Measurements from ENCODE around the gene SORCS1.

Gene SORCS1

GRCh38 chr10:107064075-107064474 lies 100.4 kb downstream of the SORCS1 start:
- Histone ChIP-seq H3K9me3 (ENCODE audit: control insufficient read depth, low read length) (no peaks in the 10 kb centered on the region), H3K4me1 (ENCODE audit: control insufficient read depth, insufficient read depth, low read length) (no peaks in the 10 kb centered on the region), H3K9ac (ENCODE audit: low read length) (no peak overlapping the region), H3K27me3 (ENCODE audit: control insufficient read depth, insufficient read depth, low read length) (no peaks in the 10 kb centered on the region), H3K4me3 (ENCODE audit: low read length) (no peak overlapping the region), H3K36me3 (ENCODE audit: control insufficient read depth, insufficient read depth, low read length) (no peaks in the 10 kb centered on the region)

- H3K9me3 ChIP-seq (ENCODE audit: control insufficient read depth, low read length): no peaks in the 10 kb centered on the region
- no peak overlapping the region for H3K9ac ChIP-seq (ENCODE audit: low read length)
- H3K4me1 ChIP-seq (ENCODE audit: control insufficient read depth, insufficient read depth, low read length): no peaks in the 10 kb centered on the region
- no peaks in the 10 kb centered on the region for H3K36me3 ChIP-seq (ENCODE audit: control insufficient read depth, insufficient read depth, low read length)
- no peak overlapping the region for H3K4me3 ChIP-seq (ENCODE audit: low read length)
- no peaks in the 10 kb centered on the region for H3K27me3 ChIP-seq (ENCODE audit: control insufficient read depth, insufficient read depth, low read length)
Observed at GRCh38 chr10:107059872-107060271, 104.6 kb downstream of the SORCS1 start.

- Histone ChIP-seq H3K4me1 (ENCODE audit: control insufficient read depth, insufficient read depth, low read length) (no peaks in the 10 kb centered on the region), H3K36me3 (ENCODE audit: control insufficient read depth, insufficient read depth, low read length) (no peaks in the 10 kb centered on the region), H3K9me3 (ENCODE audit: control insufficient read depth, low read length) (no peaks in the 10 kb centered on the region), H3K27me3 (ENCODE audit: control insufficient read depth, insufficient read depth, low read length) (no peaks in the 10 kb centered on the region), H3K9ac (ENCODE audit: low read length) (no peak overlapping the region), H3K4me3 (ENCODE audit: low read length) (no peak overlapping the region)
Observed at GRCh38 chr10:107059068-107059804, 105.3 kb downstream of the SORCS1 start.

GRCh38 chr10:107058331-107058730 lies 106.2 kb downstream of the SORCS1 start:
- Histone ChIP-seq H3K27me3 (ENCODE audit: control insufficient read depth, insufficient read depth, low read length) (no peaks in the 10 kb centered on the region), H3K4me1 (ENCODE audit: control insufficient read depth, insufficient read depth, low read length) (no peaks in the 10 kb centered on the region), H3K36me3 (ENCODE audit: control insufficient read depth, insufficient read depth, low read length) (no peaks in the 10 kb centered on the region), H3K9ac (ENCODE audit: low read length) (no peak overlapping the region), H3K4me3 (ENCODE audit: low read length) (no peak overlapping the region), H3K9me3 (ENCODE audit: control insufficient read depth, low read length) (no peaks in the 10 kb centered on the region)

GRCh38 chr10:107056182-107056581 lies 108.3 kb downstream of the SORCS1 start:
- Histone ChIP-seq H3K36me3 (ENCODE audit: control insufficient read depth, insufficient read depth, low read length) (no peaks in the 10 kb centered on the region), H3K4me3 (ENCODE audit: low read length) (no peak overlapping the region), H3K4me1 (ENCODE audit: control insufficient read depth, insufficient read depth, low read length) (no peaks in the 10 kb centered on the region), H3K9me3 (ENCODE audit: control insufficient read depth, low read length) (no peaks in the 10 kb centered on the region), H3K27me3 (ENCODE audit: control insufficient read depth, insufficient read depth, low read length) (no peaks in the 10 kb centered on the region), H3K9ac (ENCODE audit: low read length) (no peak overlapping the region)

- Histone ChIP-seq H3K4me1 (ENCODE audit: control insufficient read depth, insufficient read depth, low read length) (no peaks in the 10 kb centered on the region), H3K36me3 (ENCODE audit: control insufficient read depth, insufficient read depth, low read length) (no peaks in the 10 kb centered on the region), H3K4me3 (ENCODE audit: low read length) (no peak overlapping the region), H3K9ac (ENCODE audit: low read length) (no peak overlapping the region), H3K27me3 (ENCODE audit: control insufficient read depth, insufficient read depth, low read length) (no peaks in the 10 kb centered on the region), H3K9me3 (ENCODE audit: control insufficient read depth, low read length) (no peaks in the 10 kb centered on the region)
Observed at GRCh38 chr10:107054469-107055156, 109.9 kb downstream of the SORCS1 start.

GRCh38 chr10:107051769-107052168 lies 112.7 kb downstream of the SORCS1 start:
- Histone ChIP-seq H3K27me3 (ENCODE audit: control insufficient read depth, insufficient read depth, low read length) (no peaks in the 10 kb centered on the region), H3K4me1 (ENCODE audit: control insufficient read depth, insufficient read depth, low read length) (no peaks in the 10 kb centered on the region), H3K9me3 (ENCODE audit: control insufficient read depth, low read length) (no peaks in the 10 kb centered on the region), H3K9ac (ENCODE audit: low read length) (no peak overlapping the region), H3K36me3 (ENCODE audit: control insufficient read depth, insufficient read depth, low read length) (no peaks in the 10 kb centered on the region), H3K4me3 (ENCODE audit: low read length) (no peak overlapping the region)

- no peaks in the 10 kb centered on the region for H3K9me3 ChIP-seq (ENCODE audit: control insufficient read depth, low read length)
Observed at GRCh38 chr10:107043461-107043860, 121.0 kb downstream of the SORCS1 start.

GRCh38 chr10:107037192-107038122 lies 127.0 kb downstream of the SORCS1 start:
- Histone ChIP-seq H3K4me3 (ENCODE audit: low read length) (no peak overlapping the region), H3K36me3 (ENCODE audit: control insufficient read depth, insufficient read depth, low read length) (no peaks in the 10 kb centered on the region), H3K4me1 (ENCODE audit: control insufficient read depth, insufficient read depth, low read length) (no peaks in the 10 kb centered on the region), H3K9me3 (ENCODE audit: control insufficient read depth, low read length) (no peaks in the 10 kb centered on the region), H3K27me3 (ENCODE audit: control insufficient read depth, insufficient read depth, low read length) (no peaks in the 10 kb centered on the region), H3K9ac (ENCODE audit: low read length) (no peak overlapping the region)

More at GRCh38 chr10:107043461-107043860, 121.0 kb downstream of the SORCS1 start:
- Histone ChIP-seq H3K4me3 (ENCODE audit: low read length) (no peak overlapping the region), H3K9ac (ENCODE audit: low read length) (no peak overlapping the region), H3K36me3 (ENCODE audit: control insufficient read depth, insufficient read depth, low read length) (no peaks in the 10 kb centered on the region), H3K4me1 (ENCODE audit: control insufficient read depth, insufficient read depth, low read length) (no peaks in the 10 kb centered on the region), H3K27me3 (ENCODE audit: control insufficient read depth, insufficient read depth, low read length) (no peaks in the 10 kb centered on the region)

- Histone ChIP-seq H3K4me3 (ENCODE audit: low read length) (no peak overlapping the region), H3K27me3 (ENCODE audit: control insufficient read depth, insufficient read depth, low read length) (no peaks in the 10 kb centered on the region), H3K36me3 (ENCODE audit: control insufficient read depth, insufficient read depth, low read length) (no peaks in the 10 kb centered on the region), H3K9me3 (ENCODE audit: control insufficient read depth, low read length) (no peaks in the 10 kb centered on the region), H3K4me1 (ENCODE audit: control insufficient read depth, insufficient read depth, low read length) (no peaks in the 10 kb centered on the region), H3K9ac (ENCODE audit: low read length) (no peak overlapping the region)
Observed at GRCh38 chr10:107033799-107034422, 130.6 kb downstream of the SORCS1 start.

- Histone ChIP-seq H3K4me3 (ENCODE audit: low read length) (no peak overlapping the region), H3K36me3 (ENCODE audit: control insufficient read depth, insufficient read depth, low read length) (no peaks in the 10 kb centered on the region), H3K9ac (ENCODE audit: low read length) (no peak overlapping the region), H3K27me3 (ENCODE audit: control insufficient read depth, insufficient read depth, low read length) (no peaks in the 10 kb centered on the region), H3K9me3 (ENCODE audit: control insufficient read depth, low read length) (no peaks in the 10 kb centered on the region), H3K4me1 (ENCODE audit: control insufficient read depth, insufficient read depth, low read length) (no peaks in the 10 kb centered on the region)
Observed at GRCh38 chr10:107032700-107033401, 131.7 kb downstream of the SORCS1 start.

Data from mucosa of stomach (tissue), 1 donor.